ENCODE measurements around the gene PYCARD.

The PYCARD gene

GRCh38 chr16:31221357-31222160, 19.0 kb upstream of the PYCARD start:
- H3K27ac Mint-ChIP-seq: no peak overlapping the region
- DNase-seq: no peak
- no peak overlapping the region for H3K4me3 Mint-ChIP-seq
- peaks cover 40% of the 10 kb centered on the region for H3K27me3 Mint-ChIP-seq
- H3K9me3 Mint-ChIP-seq: no peaks in the 10 kb centered on the region
- peaks cover 4% of the 10 kb centered on the region for H3K4me1 Mint-ChIP-seq (ENCODE audit: low read depth)
- no peaks in the 10 kb centered on the region for H3K36me3 Mint-ChIP-seq (ENCODE audit: low read depth)

GRCh38 chr16:31219154-31219741, 16.7 kb upstream of the PYCARD start:
- Mint-ChIP-seq H3K4me3 (no peak overlapping the region), H3K9me3 (no peaks in the 10 kb centered on the region), H3K27ac (no peak overlapping the region), H3K4me1 (ENCODE audit: low read depth) (peaks cover 17% of the 10 kb centered on the region), H3K27me3 (peaks cover 59% of the 10 kb centered on the region), H3K36me3 (ENCODE audit: low read depth) (no peaks in the 10 kb centered on the region)
- DNase-seq: no peak

GRCh38 chr16:31217136-31217530, 14.6 kb upstream of the PYCARD start:
- H3K27ac Mint-ChIP-seq: no peak overlapping the region
- H3K9me3 Mint-ChIP-seq: no peaks in the 10 kb centered on the region
- peaks cover 17% of the 10 kb centered on the region for H3K4me1 Mint-ChIP-seq (ENCODE audit: low read depth)
- no peaks in the 10 kb centered on the region for H3K36me3 Mint-ChIP-seq (ENCODE audit: low read depth)
- peak overlapping the region; percentile 63 for H3K4me3 Mint-ChIP-seq
- DNase-seq: no peak
- H3K27me3 Mint-ChIP-seq: peaks cover 72% of the 10 kb centered on the region

DNA sequence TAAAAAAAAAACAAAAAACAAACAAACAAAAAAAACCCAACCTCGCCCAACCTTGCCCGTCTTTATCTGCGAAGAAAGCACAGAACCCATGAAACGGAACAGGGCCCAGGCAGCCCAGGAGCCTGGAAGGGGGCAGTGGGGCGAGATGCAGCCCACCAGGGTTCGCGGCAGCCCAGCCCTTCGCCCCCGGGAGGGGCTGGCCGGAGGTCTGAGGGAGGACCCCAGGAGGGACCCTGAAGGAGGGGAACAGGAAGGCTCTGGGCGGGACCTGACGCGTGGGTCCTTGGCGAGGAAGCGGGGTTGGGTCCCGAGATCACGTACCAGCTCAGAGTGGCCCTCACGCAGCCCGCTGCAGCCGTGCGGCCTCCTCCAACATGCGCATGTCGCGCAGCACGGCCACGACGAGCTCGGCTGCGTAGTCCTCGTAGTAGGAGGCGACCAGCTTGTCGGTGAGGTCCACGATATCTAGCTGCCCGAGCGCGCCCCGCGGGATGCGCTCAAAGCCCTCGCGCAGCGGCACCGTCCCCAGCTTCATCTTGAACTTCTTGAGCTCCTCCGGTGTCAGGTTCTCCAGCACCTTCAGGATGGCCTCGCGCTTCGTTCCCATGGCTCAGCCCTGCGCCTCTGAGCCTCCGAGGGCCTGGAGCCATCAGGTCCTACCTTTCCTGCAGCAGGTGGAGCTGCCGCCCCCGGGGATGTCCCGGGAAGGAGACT, 14.0 kb upstream of the PYCARD start, which contains the start of gene PYDC1:
PYDC1 (minus strand) TSS at position 714 of the 714 bp plus-strand sequence; CDS start at position 607, 107 bp downstream.
- no peak within 1 kb of the TSS for H3K27ac Mint-ChIP-seq

DNA sequence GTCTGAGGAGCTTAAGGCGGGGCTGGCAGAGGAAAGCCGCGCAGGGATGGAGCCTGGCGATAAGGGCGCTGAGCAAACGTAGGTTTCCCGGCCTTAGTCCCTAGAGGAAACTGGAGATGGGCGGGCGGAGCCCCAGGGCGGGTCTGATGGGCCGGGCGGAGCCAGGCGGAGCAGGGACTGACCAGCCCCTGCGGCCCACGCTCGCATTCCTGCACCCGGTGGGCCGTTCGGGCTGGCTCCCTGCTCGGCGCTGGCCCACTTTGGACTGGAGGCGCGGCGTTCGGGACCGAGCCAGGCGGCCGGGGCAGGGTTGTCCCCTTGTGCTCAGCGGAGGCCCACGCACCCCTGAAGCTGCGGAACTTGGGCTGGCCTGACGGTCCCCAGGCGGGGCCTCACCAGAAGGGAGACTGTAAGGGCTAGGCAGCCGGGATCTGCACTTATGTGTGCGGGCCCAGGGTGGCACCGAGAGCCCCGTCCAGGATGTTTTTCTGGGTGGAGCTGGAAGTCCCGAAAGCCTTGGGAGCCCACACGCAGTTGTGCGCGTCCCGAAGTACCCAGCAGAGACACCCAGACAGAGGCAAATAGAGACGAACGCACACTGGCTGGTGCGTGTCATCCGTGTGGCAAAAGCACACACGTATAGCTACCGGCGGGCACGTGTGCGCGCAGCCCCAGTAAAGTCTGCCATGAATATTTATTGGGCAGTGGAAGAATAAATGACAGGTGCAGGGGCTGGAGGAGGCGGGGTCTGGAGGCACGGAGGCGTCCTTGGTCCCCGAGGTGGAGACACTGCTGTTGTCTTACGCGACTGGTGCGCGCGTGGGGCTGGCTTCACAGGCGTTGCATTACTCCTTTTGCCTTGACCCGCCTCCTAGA, 13.0 kb upstream of the PYCARD start:
- no peak overlapping the region for H3K27ac Mint-ChIP-seq

More for the DNA sequence above, 14.0 kb upstream of the PYCARD start, which contains the start of gene PYDC1:
- Mint-ChIP-seq H3K9me3 (no peaks in the 10 kb centered on the region), H3K27me3 (peaks cover 69% of the 10 kb centered on the region), H3K4me1 (ENCODE audit: low read depth) (peaks cover 22% of the 10 kb centered on the region), H3K4me3 (peak within 1 kb of the TSS; percentile 63), H3K36me3 (ENCODE audit: low read depth) (no peaks in the 10 kb centered on the region)
- peak; percentile 47 for DNase-seq

DNA sequence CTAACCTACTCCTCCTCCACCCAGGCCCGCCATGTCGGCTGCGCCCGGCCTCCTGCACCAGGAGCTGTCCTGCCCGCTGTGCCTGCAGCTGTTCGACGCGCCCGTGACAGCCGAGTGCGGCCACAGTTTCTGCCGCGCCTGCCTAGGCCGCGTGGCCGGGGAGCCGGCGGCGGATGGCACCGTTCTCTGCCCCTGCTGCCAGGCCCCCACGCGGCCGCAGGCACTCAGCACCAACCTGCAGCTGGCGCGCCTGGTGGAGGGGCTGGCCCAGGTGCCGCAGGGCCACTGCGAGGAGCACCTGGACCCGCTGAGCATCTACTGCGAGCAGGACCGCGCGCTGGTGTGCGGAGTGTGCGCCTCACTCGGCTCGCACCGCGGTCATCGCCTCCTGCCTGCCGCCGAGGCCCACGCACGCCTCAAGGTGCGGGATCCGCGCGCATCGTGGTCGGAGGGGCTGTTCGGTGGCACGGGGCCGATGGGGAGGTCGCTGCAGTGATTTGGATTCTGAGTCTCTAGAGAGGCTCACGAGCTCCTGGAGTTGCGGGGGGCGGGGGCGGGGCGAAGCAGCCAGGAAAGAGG, 12.2 kb upstream of the PYCARD start:
- Mint-ChIP-seq H3K4me1 (ENCODE audit: low read depth) (peaks cover 22% of the 10 kb centered on the region), H3K27ac (no peak overlapping the region), H3K36me3 (ENCODE audit: low read depth) (no peaks in the 10 kb centered on the region), H3K9me3 (no peaks in the 10 kb centered on the region), H3K27me3 (peaks cover 60% of the 10 kb centered on the region), H3K4me3 (peak overlapping the region; percentile 63)
- DNase-seq: no peak

More for the DNA sequence above, 13.0 kb upstream of the PYCARD start:
- Mint-ChIP-seq H3K4me1 (ENCODE audit: low read depth) (peaks cover 22% of the 10 kb centered on the region), H3K9me3 (no peaks in the 10 kb centered on the region), H3K27me3 (peaks cover 60% of the 10 kb centered on the region), H3K36me3 (ENCODE audit: low read depth) (no peaks in the 10 kb centered on the region), H3K4me3 (peak overlapping the region; percentile 63)
- peak; percentile 58 for DNase-seq

DNA sequence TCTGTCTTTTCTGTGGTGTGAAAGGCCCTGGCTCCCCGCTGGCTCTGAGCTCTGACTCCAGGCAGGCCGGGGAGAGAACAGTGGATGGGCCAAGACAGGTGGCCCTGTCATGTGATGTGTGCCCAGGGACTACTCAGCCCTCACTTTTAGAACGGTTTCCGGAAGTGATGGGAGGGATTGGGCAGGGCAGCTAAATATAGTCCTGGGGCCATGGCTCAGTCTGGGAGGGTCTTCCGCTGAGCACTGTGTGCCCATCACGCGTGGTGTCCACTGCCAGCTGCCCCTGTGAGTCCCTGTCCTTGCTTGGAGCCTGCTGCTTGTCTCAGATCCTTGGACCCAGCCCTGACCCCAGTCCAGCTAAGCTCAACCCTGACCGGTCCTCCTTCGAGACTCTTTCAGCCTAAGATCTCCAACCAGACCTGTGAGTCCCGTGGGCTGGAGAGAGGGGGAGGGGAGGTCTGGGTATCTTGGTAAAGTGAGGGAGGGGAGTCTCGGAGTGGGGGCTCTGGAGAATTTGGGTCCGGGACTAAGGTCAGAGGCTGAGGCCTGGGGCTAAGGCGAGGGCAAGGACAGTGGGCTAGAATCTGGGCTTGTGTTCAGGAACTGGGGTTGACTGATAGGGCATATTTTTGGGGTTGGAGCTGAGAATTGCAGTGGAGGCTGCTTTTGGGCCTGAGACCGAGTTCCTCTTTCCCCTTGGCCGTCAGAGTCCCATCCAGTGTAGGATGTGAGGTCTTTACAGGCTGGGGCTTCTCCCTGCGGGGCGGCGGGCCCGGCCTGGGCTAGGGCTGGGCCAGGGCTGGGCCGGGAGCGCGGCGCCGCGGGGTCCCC, 11.5 kb upstream of the PYCARD start, which contains the start of gene TRIM72:
TRIM72 (plus strand) TSS at position 243 of the 831 bp plus-strand sequence. CDS start 620 bp downstream, outside the sequence.
- Mint-ChIP-seq H3K27ac (no peak within 1 kb of the TSS), H3K27me3 (peaks cover 56% of the 10 kb centered on the region), H3K9me3 (no peaks in the 10 kb centered on the region), H3K4me3 (peak within 1 kb of the TSS; percentile 63), H3K4me1 (ENCODE audit: low read depth) (peaks cover 22% of the 10 kb centered on the region), H3K36me3 (ENCODE audit: low read depth) (no peaks in the 10 kb centered on the region)
- no peak for DNase-seq

DNA sequence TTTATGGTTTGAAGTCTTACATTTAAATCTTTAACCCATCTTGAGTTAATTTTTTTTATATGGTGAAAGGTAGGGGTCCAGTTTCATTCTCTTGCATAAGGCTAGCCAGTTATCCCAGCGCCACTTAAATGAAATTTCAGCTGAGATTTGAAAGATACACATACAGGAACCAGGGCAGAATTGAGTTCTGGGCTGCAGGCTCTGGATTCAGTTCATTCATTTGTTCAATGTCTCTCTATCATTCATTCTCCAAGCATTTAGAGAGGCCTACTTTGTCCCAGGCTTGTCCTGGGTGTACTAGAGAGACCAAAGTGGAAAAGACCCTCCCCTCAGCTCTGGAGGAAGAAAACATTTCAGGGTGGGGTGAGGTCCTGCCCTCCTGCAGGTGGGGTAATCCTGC, 10.8 kb upstream of the PYCARD start:
- no peaks in the 10 kb centered on the region for H3K9me3 Mint-ChIP-seq
- DNase-seq: no peak
- H3K4me3 Mint-ChIP-seq: no peak overlapping the region
- H3K4me1 Mint-ChIP-seq (ENCODE audit: low read depth): peaks cover 22% of the 10 kb centered on the region
- no peak overlapping the region for H3K27ac Mint-ChIP-seq
- H3K27me3 Mint-ChIP-seq: peaks cover 50% of the 10 kb centered on the region
- no peaks in the 10 kb centered on the region for H3K36me3 Mint-ChIP-seq (ENCODE audit: low read depth)

- no peak for DNase-seq
- Mint-ChIP-seq H3K4me3 (no peak overlapping the region), H3K4me1 (ENCODE audit: low read depth) (peaks cover 18% of the 10 kb centered on the region), H3K27me3 (no peaks in the 10 kb centered on the region), H3K27ac (no peak overlapping the region), H3K36me3 (ENCODE audit: low read depth) (no peaks in the 10 kb centered on the region), H3K9me3 (no peaks in the 10 kb centered on the region)
Observed at GRCh38 chr16:31206776-31207175, 4.2 kb upstream of the PYCARD start.

- Mint-ChIP-seq H3K27ac (peak overlapping the region; percentile 59), H3K36me3 (ENCODE audit: low read depth) (peaks cover 6% of the 10 kb centered on the region), H3K4me1 (ENCODE audit: low read depth) (peaks cover 30% of the 10 kb centered on the region), H3K27me3 (no peaks in the 10 kb centered on the region), H3K9me3 (no peaks in the 10 kb centered on the region), H3K4me3 (no peak overlapping the region)
- no peak for DNase-seq
Observed at GRCh38 chr16:31204871-31205666, 2.5 kb upstream of the PYCARD start.

- DNase-seq: peak; percentile 64
- H3K27ac Mint-ChIP-seq: peak overlapping the region; percentile 82
Observed at GRCh38 chr16:31201582-31202413, 762 bp downstream of the PYCARD start.

More at GRCh38 chr16:31201582-31202413, 762 bp downstream of the PYCARD start:
- Mint-ChIP-seq H3K36me3 (ENCODE audit: low read depth) (peaks cover 36% of the 10 kb centered on the region), H3K4me3 (peak overlapping the region; percentile 78), H3K27me3 (no peaks in the 10 kb centered on the region), H3K4me1 (ENCODE audit: low read depth) (peaks cover 54% of the 10 kb centered on the region), H3K9me3 (no peaks in the 10 kb centered on the region)

All from activated T-cell treated with anti-CD3 and anti-CD28 coated beads, Interleukin-2, amount 50 U/mL, for 24 hours (primary cell).